Upper lobe of left lung (tissue), 6 donors: Measurements from ENCODE around the gene TGFBR3L. TPM values are rescaled to one million over a fixed set of nuclear protein-coding genes. Genes with fewer than 3 reads are reported as not detected.

Experiments
- ATAC-seq, 2 donors: fragments of 200-7000 bp; cut with Tn5 transposase; one replicate each; pipeline ENCODE4 v1.9.1; 2022; ENCODE audit warnings: mild to moderate bottlenecking in 2 of 2, moderate library complexity in 2 of 2; ENCODE audit not compliant: low FRiP score in 2 of 2
- DNase-seq, 2 donors: peaks; one replicate each; pipeline ENCODE4 v3.0.0-alpha.2; 2019 to 2020
- H3K27ac ChIP-seq, 4 donors: fragments of 200-600 bp; sonication (generic); one replicate each; pipeline ENCODE4 v1.5.1; 2016 to 2019
- H3K27me3 ChIP-seq, 4 donors: fragments of 200-600 bp; sonication (generic); one replicate each; pipeline ENCODE4 v1.5.1; 2017 to 2019
- H3K36me3 ChIP-seq, 4 donors: fragments of 200-600 bp; sonication (generic); one replicate each; pipeline ENCODE4 v1.5.1; 2016 to 2019
- H3K4me1 ChIP-seq, 4 donors: fragments of 200-600 bp; sonication (generic); one replicate each; pipeline ENCODE4 v1.5.1; 2018 to 2019
- H3K4me3 ChIP-seq, 4 donors: fragments of 200-600 bp; sonication (generic); one replicate each; pipeline ENCODE4 v1.5.1; 2017 to 2019; ENCODE audit warnings: mild to moderate bottlenecking in 2 of 4, moderate library complexity in 1 of 4
- H3K9me3 ChIP-seq, 4 donors: fragments of 200-600 bp; sonication (generic); one replicate each; pipeline ENCODE4 v1.5.1; 2018 to 2019
- CTCF ChIP-seq, 6 experiments: fragments of 450-650 bp in 4 of 6; fragments of 200-600 bp in 2 of 6; sonication (generic) in 2 of 6; IDR thresholded peaks; one replicate each; pipeline ENCODE4 v1.5.1; 2016 to 2019; ENCODE audit warnings: antibody characterized with exemption in 6 of 6
- EP300 ChIP-seq, 4 donors: sonication (generic); formaldehyde crosslinking; IDR thresholded peaks; one replicate each; pipeline ENCODE4 v1.5.1; 2017; ENCODE audit warnings: antibody characterized with exemption in 4 of 4, control low read depth in 2 of 4
- POLR2A ChIP-seq, 4 donors: fragments of 450-650 bp; IDR thresholded peaks; one replicate each; pipeline ENCODE4 v1.5.1; 2016 to 2017; ENCODE audit warnings: antibody characterized with exemption in 4 of 4, mild to moderate bottlenecking in 2 of 4
- POLR2AphosphoS5 ChIP-seq, 2 donors: sonication (generic); formaldehyde crosslinking; IDR thresholded peaks; one replicate each; pipeline ENCODE4 v1.5.1; 2017; ENCODE audit warnings: antibody characterized with exemption in 2 of 2
- WGBS, 2 donors: methylation state at CpG; one replicate each; pipeline ENCODE4 v1.1.5; 2017 to 2018; 5-methylcytosine and 5-hydroxymethylcytosine counted together
- total RNA-seq, 6 donors: library from RNA; depleted of rRNA in 4 of 6; stranded (reverse); fragments of >200 nt in 4 of 6; gene quantifications; one replicate each; pipeline versions ENCODE4 v1.1.0 to v1.2.1, GENCODE V29; 2016 to 2021
- donor health status: DM: no; HTN: no; CAD: no; lungs with moderate emphysema.
- donor health status: DM: no; HTN: yes; CAD: no; lungs with severe emphysema.

TGFBR3L gene
- total RNA-seq, 6 donors from 2014 or later, result 0.37 to 1.1 TPM; not detected in 4

GRCh38 chr19:7931221-7932061, 16.8 kb downstream of the TGFBR3L start:
- peaks cover 2 to 16% (median 5%) of the 10 kb centered on the region in 4 donors for H3K4me1 ChIP-seq
- peak overlapping the region in 3 of 4 donors; percentile 2 to 55 (median 53) for H3K27ac ChIP-seq
- no peaks in the 10 kb centered on the region for H3K27me3 ChIP-seq
- no peaks in the 10 kb centered on the region for H3K9me3 ChIP-seq
- no peak for ATAC-seq
- no peak overlapping the region for H3K4me3 ChIP-seq
- WGBS, 2 donors, result 87 to 92% methylated on average over 27 to 31 of the region's 36 CpGs
- peaks cover 32 to 69% (median 59%) of the 10 kb centered on the region in 4 donors for H3K36me3 ChIP-seq
- DNase-seq, result peak in 1 of 2 donors; percentile 82
- no peak for TF ChIP-seq CTCF (IDR thresholded peaks at IDR 0.05)
- TF ChIP-seq EP300 (IDR thresholded peaks at IDR 0.05), result no peak
- no peak for TF ChIP-seq POLR2AphosphoS5 (IDR thresholded peaks at IDR 0.05)
- TF ChIP-seq POLR2A (IDR thresholded peaks at IDR 0.05), result no peak

GRCh38 chr19:7932276-7932929, 17.8 kb downstream of the TGFBR3L start:
- TF ChIP-seq EP300 (IDR thresholded peaks at IDR 0.05), result no peak
- no peaks in the 10 kb centered on the region for H3K9me3 ChIP-seq
- peaks cover 0 to 8% (median 0%) of the 10 kb centered on the region in 4 donors for H3K4me1 ChIP-seq
- H3K4me3 ChIP-seq, result no peak overlapping the region
- peaks cover 32 to 74% (median 68%) of the 10 kb centered on the region in 4 donors for H3K36me3 ChIP-seq
- 93 to 97% methylated on average over 18 to 31 of the region's 32 CpGs for WGBS, 2 donors
- ATAC-seq, result no peak
- DNase-seq, result no peak
- no peaks in the 10 kb centered on the region for H3K27me3 ChIP-seq
- peak overlapping the region in 1 of 4 donors; percentile 53 for H3K27ac ChIP-seq

GRCh38 chr19:7932930-7933300, 18.3 kb downstream of the TGFBR3L start:
- DNase-seq (no peak), ATAC-seq (no peak)
- Histone ChIP-seq H3K4me1 (peaks cover 0 to 8% (median 0%) of the 10 kb centered on the region in 4 donors), H3K36me3 (peaks cover 32 to 80% (median 73%) of the 10 kb centered on the region in 4 donors), H3K27me3 (no peaks in the 10 kb centered on the region), H3K27ac (no peak overlapping the region), H3K9me3 (no peaks in the 10 kb centered on the region), H3K4me3 (no peak overlapping the region)
- TF ChIP-seq POLR2A (IDR thresholded peaks at IDR 0.05), result no peak
- TF ChIP-seq CTCF (IDR thresholded peaks at IDR 0.05), result no peak
- no peak for TF ChIP-seq POLR2AphosphoS5 (IDR thresholded peaks at IDR 0.05)
- no peak for TF ChIP-seq EP300 (IDR thresholded peaks at IDR 0.05)
- WGBS, 2 donors, result 95 to 100% methylated on average over 8 to 10 of the region's 10 CpGs

GRCh38 chr19:7933411-7933810, 18.8 kb downstream of the TGFBR3L start:
- no peaks in the 10 kb centered on the region for H3K27me3 ChIP-seq
- TF ChIP-seq POLR2AphosphoS5 (IDR thresholded peaks at IDR 0.05) (no peak), CTCF (IDR thresholded peaks at IDR 0.05) (no peak), EP300 (IDR thresholded peaks at IDR 0.05) (no peak), POLR2A (IDR thresholded peaks at IDR 0.05) (no peak)
- H3K4me3 ChIP-seq, result no peak overlapping the region
- DNase-seq, result no peak
- H3K27ac ChIP-seq, result no peak overlapping the region
- H3K9me3 ChIP-seq, result no peaks in the 10 kb centered on the region
- peaks cover 32 to 84% (median 74%) of the 10 kb centered on the region in 4 donors for H3K36me3 ChIP-seq
- peaks cover 0 to 8% (median 0%) of the 10 kb centered on the region in 4 donors for H3K4me1 ChIP-seq
- 92% methylated on average over 7 to 14 of the region's 14 CpGs for whole genome bisulfite sequencing, 2 donors
- no peak for ATAC-seq
